C4-2B (cell line): Measurements from ENCODE around the gene TMEM72.

Source experiments
- ZFX ChIP-seq: fragments of 450-650 bp; IDR thresholded peaks from 2 replicates; pipeline ENCODE4 v1.6.1; 2017
- TF ChIP-seq, protein P1 (sequence below): fragments of 450-650 bp; conservative IDR thresholded peaks from 2 replicates; pipeline ENCODE4 v1.5.1; 2017; ENCODE audit warnings: mild to moderate bottlenecking

DNA sequence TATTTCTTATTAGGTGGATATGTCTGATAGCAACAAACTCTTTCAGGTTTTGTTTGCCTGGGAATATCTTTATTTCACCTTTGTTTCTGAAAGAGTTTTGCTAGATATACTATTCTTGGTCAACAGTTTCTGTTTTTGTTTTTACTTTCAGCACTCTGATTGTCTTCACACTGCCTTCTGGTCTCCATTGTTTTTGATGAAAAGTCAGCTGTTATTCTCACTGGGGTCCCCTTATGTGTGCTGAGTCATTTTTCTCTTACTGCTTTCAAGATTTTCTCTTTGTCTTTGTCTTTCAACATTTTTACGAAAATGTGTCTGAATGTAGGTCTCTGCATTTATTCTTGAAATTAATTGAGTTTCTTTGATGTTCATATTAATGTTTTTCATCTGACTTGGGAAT, 33.2 kb downstream of the TMEM72 start:
- TF ChIP-seq, protein P1, sequence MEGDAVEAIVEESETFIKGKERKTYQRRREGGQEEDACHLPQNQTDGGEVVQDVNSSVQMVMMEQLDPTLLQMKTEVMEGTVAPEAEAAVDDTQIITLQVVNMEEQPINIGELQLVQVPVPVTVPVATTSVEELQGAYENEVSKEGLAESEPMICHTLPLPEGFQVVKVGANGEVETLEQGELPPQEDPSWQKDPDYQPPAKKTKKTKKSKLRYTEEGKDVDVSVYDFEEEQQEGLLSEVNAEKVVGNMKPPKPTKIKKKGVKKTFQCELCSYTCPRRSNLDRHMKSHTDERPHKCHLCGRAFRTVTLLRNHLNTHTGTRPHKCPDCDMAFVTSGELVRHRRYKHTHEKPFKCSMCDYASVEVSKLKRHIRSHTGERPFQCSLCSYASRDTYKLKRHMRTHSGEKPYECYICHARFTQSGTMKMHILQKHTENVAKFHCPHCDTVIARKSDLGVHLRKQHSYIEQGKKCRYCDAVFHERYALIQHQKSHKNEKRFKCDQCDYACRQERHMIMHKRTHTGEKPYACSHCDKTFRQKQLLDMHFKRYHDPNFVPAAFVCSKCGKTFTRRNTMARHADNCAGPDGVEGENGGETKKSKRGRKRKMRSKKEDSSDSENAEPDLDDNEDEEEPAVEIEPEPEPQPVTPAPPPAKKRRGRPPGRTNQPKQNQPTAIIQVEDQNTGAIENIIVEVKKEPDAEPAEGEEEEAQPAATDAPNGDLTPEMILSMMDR, result no peak
- TF ChIP-seq ZFX, result no peak
